NCI-H2171 (cell line): ENCODE measurements around the gene STRA8.
"Not testable (repeated sequence)": the region's sequence is repeated elsewhere in the genome, so short reads cannot be mapped to it uniquely, and the experiment has no call there.

ENCODE experiments used
- DNase-seq: peaks from one replicate; lab custom pipeline; 2025; lab: John Stamatoyannopoulos, UW

The STRA8 gene

GRCh38 chr7:135204876-135205275 is 28.8 kb upstream of the STRA8 start:
- no peak for DNase-seq

- DNase-seq = no peak
These were observed 27.8 kb upstream of the STRA8 start for GRCh38 chr7:135205850-135206249.

GRCh38 chr7:135206941-135207391 is 26.7 kb upstream of the STRA8 start:
- no peak for DNase-seq

GRCh38 chr7:135207406-135208101 is 26.1 kb upstream of the STRA8 start:
- DNase-seq = no peak

- DNase-seq = no peak
These were observed 25.4 kb upstream of the STRA8 start for GRCh38 chr7:135208102-135208793.

- no peak for DNase-seq
These were observed 24.3 kb upstream of the STRA8 start for GRCh38 chr7:135209225-135209834.

- no peak for DNase-seq
These were observed 22.8 kb upstream of the STRA8 start for GRCh38 chr7:135210888-135211178.

GRCh38 chr7:135211179-135211945 is 22.3 kb upstream of the STRA8 start, which contains the start of gene WDR91:
WDR91 (minus strand) TSS chr7:135211526; CDS start chr7:135211502, 24 bp downstream.
- peak; percentile 87 for DNase-seq

- not testable (repeated sequence) for DNase-seq
These were observed 21.5 kb upstream of the STRA8 start for GRCh38 chr7:135211946-135212685.

GRCh38 chr7:135213831-135214230 is 19.8 kb upstream of the STRA8 start:
- no peak for DNase-seq

GRCh38 chr7:135215180-135215579 is 18.5 kb upstream of the STRA8 start:
- no peak for DNase-seq

GRCh38 chr7:135215698-135216097 is 17.9 kb upstream of the STRA8 start:
- no peak for DNase-seq

- no peak for DNase-seq
These were observed 15.8 kb upstream of the STRA8 start for GRCh38 chr7:135217645-135218509.

- no peak for DNase-seq
These were observed 9.6 kb upstream of the STRA8 start for GRCh38 chr7:135224027-135224426.

- DNase-seq = no peak
These were observed 2.0 kb upstream of the STRA8 start for GRCh38 chr7:135231686-135232085.

GRCh38 chr7:135232087-135232486 is 1.6 kb upstream of the STRA8 start:
- DNase-seq = no peak

GRCh38 chr7:135232720-135233119 is 918 bp upstream of the STRA8 start:
- DNase-seq = no peak

- not testable (repeated sequence) for DNase-seq
These were observed 457 bp downstream of the STRA8 start for GRCh38 chr7:135234095-135234494.

GRCh38 chr7:135234727-135235126 is 1.1 kb downstream of the STRA8 start:
- no peak for DNase-seq

- DNase-seq = no peak
These were observed 2.2 kb downstream of the STRA8 start for GRCh38 chr7:135235841-135236240.

- no peak for DNase-seq
These were observed 3.1 kb downstream of the STRA8 start for GRCh38 chr7:135236727-135237126.
